Liver (tissue), 9 donors: ENCODE data around the gene MAP7D1. TPM values are rescaled to one million over a fixed set of nuclear protein-coding genes. Genes with fewer than 3 reads are reported as not detected.

Source experiments
- DNase-seq: peaks from one replicate; pipeline ENCODE4 v3.0.0-alpha.2; 2017; ENCODE audit warnings: low spot score
- H3K27ac ChIP-seq, 2 donors: one replicate each; pipeline ENCODE4 v1.7.0; 2013; ENCODE audit warnings: inconsistent platforms in 2 of 2, low read length in 2 of 2, control low read depth in 1 of 2, low read depth in 1 of 2, mild to moderate bottlenecking in 1 of 2
- H3K27me3 ChIP-seq, 4 donors: one replicate each; pipeline versions ENCODE4 v1.6.1 to v1.7.0; 2013; ENCODE audit warnings: low read length in 3 of 4, inconsistent platforms in 1 of 4, mild to moderate bottlenecking in 1 of 4, moderate library complexity in 1 of 4; ENCODE audit not compliant: control insufficient read depth in 4 of 4, insufficient read depth in 4 of 4
- H3K36me3 ChIP-seq, 4 donors: one replicate each; pipeline versions ENCODE4 v1.6.1 to v1.7.0; 2013; ENCODE audit warnings: low read length in 3 of 4, mild to moderate bottlenecking in 3 of 4, low read depth in 1 of 4, moderate library complexity in 1 of 4; ENCODE audit not compliant: control insufficient read depth in 4 of 4, insufficient read depth in 3 of 4
- H3K4me1 ChIP-seq, 4 donors: one replicate each; pipeline versions ENCODE4 v1.6.1 to v1.7.0; 2013; ENCODE audit warnings: low read length in 3 of 4, mild to moderate bottlenecking in 3 of 4, moderate library complexity in 1 of 4; ENCODE audit not compliant: control insufficient read depth in 4 of 4, insufficient read depth in 4 of 4
- H3K4me3 ChIP-seq, 3 donors: one replicate each; pipeline versions ENCODE4 v1.6.1 to v1.7.0; 2013; ENCODE audit warnings: low read length in 3 of 3, control low read depth in 1 of 3, low read depth in 1 of 3, mild to moderate bottlenecking in 1 of 3
- H3K9ac ChIP-seq, 2 donors: one replicate each; pipeline ENCODE4 v1.7.0; 2013; ENCODE audit warnings: low read length in 2 of 2, mild to moderate bottlenecking in 2 of 2, moderate library complexity in 2 of 2, control low read depth in 1 of 2, low read depth in 1 of 2
- H3K9me3 ChIP-seq, 4 donors: one replicate each; pipeline versions ENCODE4 v1.6.1 to v1.7.0; 2013; ENCODE audit warnings: low read length in 3 of 4; ENCODE audit not compliant: control insufficient read depth in 4 of 4
- HNF4A ChIP-seq, 2 donors: conservative IDR thresholded peaks; 2 replicates each; pipeline ENCODE4 v1.6.1; 2016; ENCODE audit warnings: antibody characterized with exemption in 2 of 2, mild to moderate bottlenecking in 2 of 2
- HNF4G ChIP-seq: IDR thresholded peaks from 2 replicates; pipeline ENCODE4 v1.6.1; 2016; ENCODE audit warnings: antibody characterized with exemption
- JUND ChIP-seq, 2 donors: IDR thresholded peaks; 2 replicates each; pipeline ENCODE4 v1.6.1; 2016; ENCODE audit warnings: antibody characterized with exemption in 2 of 2
- RAD21 ChIP-seq, 2 donors: IDR thresholded peaks; 2 replicates each; pipeline ENCODE4 v1.6.1; 2016; ENCODE audit warnings: antibody characterized with exemption in 2 of 2, mild to moderate bottlenecking in 2 of 2
- RXRA ChIP-seq, 2 donors: IDR thresholded peaks; 2 replicates each; pipeline ENCODE4 v1.6.1; 2017 to 2018; ENCODE audit warnings: antibody characterized with exemption in 2 of 2, mild to moderate bottlenecking in 1 of 2
- SP1 ChIP-seq: IDR thresholded peaks from 2 replicates; pipeline ENCODE4 v1.6.1; 2018; ENCODE audit warnings: antibody characterized with exemption, mild to moderate bottlenecking
- YY1 ChIP-seq: IDR thresholded peaks from 2 replicates; pipeline ENCODE4 v1.6.1; 2016; ENCODE audit warnings: antibody characterized with exemption, mild to moderate bottlenecking
- WGBS: extraction: QIAGEN DNeasy Blood & Tissue Kit; methylation state at CpG from one replicate; pipeline ENCODE4 v1.1.7; 2013; 5-methylcytosine and 5-hydroxymethylcytosine counted together
- polyA plus RNA-seq, 2 donors: library from polyadenylated mRNA; stranded (reverse) in 1 of 2; unstranded in 1 of 2; fragments of 200-250 nt in 1 of 2; fragments of >200 nt in 1 of 2; fragmentation: Nextera tagmentation in 1 of 2; extraction: Ambion mirVana in 1 of 2; gene quantifications; one replicate each; pipeline versions ENCODE4 v1.2.1 to v1.2.3, GENCODE V29; 2013 to 2015
- total RNA-seq, 2 donors: library from RNA; depleted of rRNA; stranded (reverse); fragments of >200 nt; gene quantifications; one replicate each; pipeline ENCODE4 v1.2.3, GENCODE V29; 2014
- TF ChIP-seq, protein P1 (sequence below): fragments of 150-350 bp; IDR thresholded peaks from 2 replicates; pipeline ENCODE4 v1.5.1; 2017; ENCODE audit warnings: improper control_type of control experiment, low read depth, low read length; ENCODE audit not compliant: missing input control
- TF ChIP-seq, protein P2 (sequence below): IDR thresholded peaks from 2 replicates; pipeline ENCODE4 v1.6.1; 2016; ENCODE audit warnings: antibody characterized with exemption, mild to moderate bottlenecking
- TF ChIP-seq, protein P3 (sequence below): IDR thresholded peaks from 2 replicates; pipeline ENCODE4 v1.6.1; 2016; ENCODE audit warnings: antibody characterized with exemption
- TF ChIP-seq, protein P4 (sequence below): IDR thresholded peaks from 2 replicates; pipeline ENCODE4 v1.6.1; 2016; ENCODE audit warnings: antibody characterized with exemption
- TF ChIP-seq, protein P5 (sequence below): IDR thresholded peaks from 2 replicates; pipeline ENCODE4 v1.6.1; 2016; ENCODE audit warnings: antibody characterized with exemption
- donor health status: healthy.
- donor health status: healthy.
- donor health status: healthy.
- donor health status: healthy.
- donor health status: healthy.

Gene MAP7D1
- total and polyA plus RNA-seq, 4 donors, result 5.6 to 15.1 (median 12.9) TPM

DNA sequence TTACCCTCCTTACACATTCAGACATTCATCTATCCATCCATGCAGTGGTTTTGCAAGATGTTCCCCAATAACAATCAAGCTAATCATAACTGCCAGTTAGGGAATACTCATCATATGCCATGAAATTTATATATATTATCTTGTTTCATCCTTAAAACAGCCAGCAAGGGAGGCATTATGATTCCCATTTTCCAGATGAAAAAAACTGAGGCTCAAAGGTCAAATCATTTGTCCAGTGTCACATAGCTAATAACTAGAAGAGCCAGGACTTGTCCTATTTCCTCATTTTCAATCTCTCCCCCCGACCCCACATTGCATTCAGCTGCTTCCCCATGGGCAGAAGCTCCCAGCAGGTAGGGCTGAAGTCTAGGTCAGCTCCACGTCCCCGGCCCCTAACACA, 23.9 kb upstream of the MAP7D1 start (continued):
- TF ChIP-seq, protein P1, sequence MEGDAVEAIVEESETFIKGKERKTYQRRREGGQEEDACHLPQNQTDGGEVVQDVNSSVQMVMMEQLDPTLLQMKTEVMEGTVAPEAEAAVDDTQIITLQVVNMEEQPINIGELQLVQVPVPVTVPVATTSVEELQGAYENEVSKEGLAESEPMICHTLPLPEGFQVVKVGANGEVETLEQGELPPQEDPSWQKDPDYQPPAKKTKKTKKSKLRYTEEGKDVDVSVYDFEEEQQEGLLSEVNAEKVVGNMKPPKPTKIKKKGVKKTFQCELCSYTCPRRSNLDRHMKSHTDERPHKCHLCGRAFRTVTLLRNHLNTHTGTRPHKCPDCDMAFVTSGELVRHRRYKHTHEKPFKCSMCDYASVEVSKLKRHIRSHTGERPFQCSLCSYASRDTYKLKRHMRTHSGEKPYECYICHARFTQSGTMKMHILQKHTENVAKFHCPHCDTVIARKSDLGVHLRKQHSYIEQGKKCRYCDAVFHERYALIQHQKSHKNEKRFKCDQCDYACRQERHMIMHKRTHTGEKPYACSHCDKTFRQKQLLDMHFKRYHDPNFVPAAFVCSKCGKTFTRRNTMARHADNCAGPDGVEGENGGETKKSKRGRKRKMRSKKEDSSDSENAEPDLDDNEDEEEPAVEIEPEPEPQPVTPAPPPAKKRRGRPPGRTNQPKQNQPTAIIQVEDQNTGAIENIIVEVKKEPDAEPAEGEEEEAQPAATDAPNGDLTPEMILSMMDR, result no peak
- no peak for TF ChIP-seq JUND (IDR thresholded peaks at IDR 0.05)
- TF ChIP-seq HNF4A (conservative IDR thresholded peaks at IDR 0.05), result no peak
- no peak for TF ChIP-seq SP1

DNA sequence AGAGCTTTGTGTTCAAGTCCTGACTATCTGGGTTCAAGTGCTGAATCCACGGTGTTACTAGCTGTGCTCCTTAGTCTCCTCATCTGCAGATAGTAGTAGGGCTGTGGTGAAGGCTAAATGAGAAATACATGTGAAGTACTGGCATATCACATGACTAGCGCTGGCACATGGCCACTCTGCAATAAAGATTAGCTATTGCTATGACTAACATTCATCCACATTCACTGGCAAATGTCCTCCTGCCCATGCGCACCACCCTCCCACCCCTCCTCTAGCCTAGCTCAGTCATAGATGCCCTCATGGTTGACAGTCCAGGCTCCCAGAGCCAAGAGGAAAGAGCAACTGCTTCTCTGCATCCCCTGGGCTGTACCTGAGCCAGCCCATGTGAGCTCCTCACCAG, 22.5 kb upstream of the MAP7D1 start:
- Histone ChIP-seq H3K9ac (no peak overlapping the region), H3K9me3 (no peaks in the 10 kb centered on the region), H3K4me1 (no peaks in the 10 kb centered on the region), H3K27me3 (no peaks in the 10 kb centered on the region), H3K4me3 (no peak overlapping the region), H3K27ac (no peak overlapping the region), H3K36me3 (peaks cover 4 to 23% (median 17%) of the 10 kb centered on the region in 4 donors)
- TF ChIP-seq JUND (IDR thresholded peaks at IDR 0.05), result no peak
- TF ChIP-seq, protein P2, sequence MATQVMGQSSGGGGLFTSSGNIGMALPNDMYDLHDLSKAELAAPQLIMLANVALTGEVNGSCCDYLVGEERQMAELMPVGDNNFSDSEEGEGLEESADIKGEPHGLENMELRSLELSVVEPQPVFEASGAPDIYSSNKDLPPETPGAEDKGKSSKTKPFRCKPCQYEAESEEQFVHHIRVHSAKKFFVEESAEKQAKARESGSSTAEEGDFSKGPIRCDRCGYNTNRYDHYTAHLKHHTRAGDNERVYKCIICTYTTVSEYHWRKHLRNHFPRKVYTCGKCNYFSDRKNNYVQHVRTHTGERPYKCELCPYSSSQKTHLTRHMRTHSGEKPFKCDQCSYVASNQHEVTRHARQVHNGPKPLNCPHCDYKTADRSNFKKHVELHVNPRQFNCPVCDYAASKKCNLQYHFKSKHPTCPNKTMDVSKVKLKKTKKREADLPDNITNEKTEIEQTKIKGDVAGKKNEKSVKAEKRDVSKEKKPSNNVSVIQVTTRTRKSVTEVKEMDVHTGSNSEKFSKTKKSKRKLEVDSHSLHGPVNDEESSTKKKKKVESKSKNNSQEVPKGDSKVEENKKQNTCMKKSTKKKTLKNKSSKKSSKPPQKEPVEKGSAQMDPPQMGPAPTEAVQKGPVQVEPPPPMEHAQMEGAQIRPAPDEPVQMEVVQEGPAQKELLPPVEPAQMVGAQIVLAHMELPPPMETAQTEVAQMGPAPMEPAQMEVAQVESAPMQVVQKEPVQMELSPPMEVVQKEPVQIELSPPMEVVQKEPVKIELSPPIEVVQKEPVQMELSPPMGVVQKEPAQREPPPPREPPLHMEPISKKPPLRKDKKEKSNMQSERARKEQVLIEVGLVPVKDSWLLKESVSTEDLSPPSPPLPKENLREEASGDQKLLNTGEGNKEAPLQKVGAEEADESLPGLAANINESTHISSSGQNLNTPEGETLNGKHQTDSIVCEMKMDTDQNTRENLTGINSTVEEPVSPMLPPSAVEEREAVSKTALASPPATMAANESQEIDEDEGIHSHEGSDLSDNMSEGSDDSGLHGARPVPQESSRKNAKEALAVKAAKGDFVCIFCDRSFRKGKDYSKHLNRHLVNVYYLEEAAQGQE, result no peak
- no peak for TF ChIP-seq YY1
- TF ChIP-seq RXRA (IDR thresholded peaks at IDR 0.05), result no peak
- no peak for TF ChIP-seq HNF4A (conservative IDR thresholded peaks at IDR 0.05)
- TF ChIP-seq HNF4G, result no peak
- TF ChIP-seq, protein P3, sequence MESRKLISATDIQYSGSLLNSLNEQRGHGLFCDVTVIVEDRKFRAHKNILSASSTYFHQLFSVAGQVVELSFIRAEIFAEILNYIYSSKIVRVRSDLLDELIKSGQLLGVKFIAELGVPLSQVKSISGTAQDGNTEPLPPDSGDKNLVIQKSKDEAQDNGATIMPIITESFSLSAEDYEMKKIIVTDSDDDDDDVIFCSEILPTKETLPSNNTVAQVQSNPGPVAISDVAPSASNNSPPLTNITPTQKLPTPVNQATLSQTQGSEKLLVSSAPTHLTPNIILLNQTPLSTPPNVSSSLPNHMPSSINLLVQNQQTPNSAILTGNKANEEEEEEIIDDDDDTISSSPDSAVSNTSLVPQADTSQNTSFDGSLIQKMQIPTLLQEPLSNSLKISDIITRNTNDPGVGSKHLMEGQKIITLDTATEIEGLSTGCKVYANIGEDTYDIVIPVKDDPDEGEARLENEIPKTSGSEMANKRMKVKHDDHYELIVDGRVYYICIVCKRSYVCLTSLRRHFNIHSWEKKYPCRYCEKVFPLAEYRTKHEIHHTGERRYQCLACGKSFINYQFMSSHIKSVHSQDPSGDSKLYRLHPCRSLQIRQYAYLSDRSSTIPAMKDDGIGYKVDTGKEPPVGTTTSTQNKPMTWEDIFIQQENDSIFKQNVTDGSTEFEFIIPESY, result no peak
- no peak for TF ChIP-seq SP1
- TF ChIP-seq, protein P4, sequence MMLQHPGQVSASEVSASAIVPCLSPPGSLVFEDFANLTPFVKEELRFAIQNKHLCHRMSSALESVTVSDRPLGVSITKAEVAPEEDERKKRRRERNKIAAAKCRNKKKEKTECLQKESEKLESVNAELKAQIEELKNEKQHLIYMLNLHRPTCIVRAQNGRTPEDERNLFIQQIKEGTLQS, result no peak
- TF ChIP-seq, protein P1, result no peak
- TF ChIP-seq, protein P5, sequence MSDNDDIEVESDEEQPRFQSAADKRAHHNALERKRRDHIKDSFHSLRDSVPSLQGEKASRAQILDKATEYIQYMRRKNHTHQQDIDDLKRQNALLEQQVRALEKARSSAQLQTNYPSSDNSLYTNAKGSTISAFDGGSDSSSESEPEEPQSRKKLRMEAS, result no peak
- TF ChIP-seq RAD21 (IDR thresholded peaks at IDR 0.05), result no peak
- WGBS, result 83% methylated on average over 3 of the region's 3 CpGs
- no peak for DNase-seq
